NCI-H1436 (cell line): Measurements from ENCODE around the gene KIF5A.
A peak's percentile ranks its signal among the peaks of the same experiment; 100 is the strongest.
"Not testable (repeated sequence)": the region's sequence is repeated elsewhere in the genome, so short reads cannot be mapped to it uniquely, and the experiment has no call there.

Experiments used
- DNase-seq: peaks from one replicate; lab custom pipeline; 2025; lab: John Stamatoyannopoulos, UW

The KIF5A gene

DNA sequence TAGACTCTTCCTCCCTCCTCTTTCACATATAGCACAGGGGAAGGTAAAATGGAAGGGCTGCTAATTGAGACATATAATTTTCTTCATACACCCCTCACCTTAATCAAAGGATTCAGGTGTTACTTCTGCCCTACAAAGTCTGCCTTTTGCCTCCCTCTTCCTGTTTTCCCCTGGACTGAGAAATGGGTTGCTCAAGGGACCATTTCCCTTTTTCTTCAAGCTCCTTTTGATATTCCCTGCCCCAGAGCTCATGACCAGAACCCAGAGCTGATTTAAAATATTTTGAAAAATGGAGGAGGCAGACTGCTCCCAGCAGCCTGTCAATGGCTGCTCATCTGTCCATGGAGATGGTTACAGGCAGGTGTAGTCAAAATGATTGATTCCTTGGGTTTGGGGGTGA is 34.8 kb downstream of the KIF5A start:
- DNase-seq, result no peak

DNA sequence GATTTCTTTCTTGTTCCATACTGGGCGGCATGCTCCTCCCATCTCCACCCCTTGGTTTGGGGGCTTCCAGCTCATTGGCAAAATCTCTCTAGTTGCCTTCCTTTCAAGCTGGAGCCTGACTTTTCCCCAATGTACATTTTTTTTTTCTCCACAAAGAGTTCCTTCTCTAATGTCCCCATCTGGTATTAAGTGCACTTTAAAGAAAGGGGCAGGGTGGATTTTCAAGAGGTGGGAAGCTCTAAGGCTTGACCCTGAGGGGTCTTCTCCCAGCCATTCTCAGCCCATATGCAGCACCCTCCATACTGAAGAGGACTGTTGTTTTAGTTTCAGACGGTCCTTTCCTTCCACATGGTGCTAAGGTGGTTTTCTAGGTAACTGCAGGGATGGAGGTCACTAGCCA is 35.3 kb downstream of the KIF5A start:
- no peak for DNase-seq

DNA sequence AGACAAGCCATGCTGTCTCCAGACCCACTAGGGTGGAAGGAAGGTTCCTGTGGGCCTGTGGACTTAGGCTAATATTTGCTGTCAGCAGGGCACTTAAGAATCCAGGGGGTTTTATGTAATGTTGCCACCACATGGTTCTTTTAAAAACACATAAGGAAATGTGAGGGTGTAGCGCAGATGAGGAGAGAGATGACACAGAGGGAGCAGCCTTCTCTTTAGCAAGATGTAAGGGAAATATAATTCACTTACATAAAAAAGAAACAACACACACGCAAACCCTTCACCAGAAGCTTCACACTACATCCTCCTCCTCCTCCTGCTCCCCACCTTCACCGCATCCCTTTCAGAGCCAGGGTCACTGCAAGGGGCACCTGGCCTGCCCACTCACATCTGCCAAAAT is 36.3 kb downstream of the KIF5A start:
- DNase-seq, result no peak

DNA sequence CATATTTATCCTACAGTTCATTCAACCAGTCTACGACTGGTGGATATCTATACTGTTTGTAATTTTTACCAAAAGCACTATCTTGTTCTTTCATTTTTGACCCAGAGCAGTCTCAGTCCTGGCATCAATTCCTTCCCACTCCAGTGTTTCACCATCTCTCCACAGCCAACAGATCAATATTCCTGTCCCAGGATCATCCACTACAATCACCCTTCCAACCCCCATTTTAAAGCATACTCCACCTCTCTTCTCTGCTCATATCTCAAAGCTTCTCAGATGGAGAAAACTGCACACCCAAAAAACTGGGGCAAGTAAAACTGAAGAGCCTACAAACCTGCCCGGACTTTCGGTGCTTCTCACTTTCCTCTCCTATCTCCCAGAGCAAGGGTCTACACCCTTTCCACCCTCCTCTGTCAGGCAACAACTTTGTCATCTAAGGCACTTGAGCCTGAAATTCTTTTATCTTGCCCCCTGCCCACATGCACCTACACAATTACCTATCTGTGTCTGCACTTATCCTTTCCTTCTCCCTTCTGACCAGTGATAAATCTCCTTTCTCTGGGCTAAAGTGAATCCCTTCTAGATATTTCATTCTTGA is 37.1 kb downstream of the KIF5A start:
- DNase-seq, result no peak

DNA sequence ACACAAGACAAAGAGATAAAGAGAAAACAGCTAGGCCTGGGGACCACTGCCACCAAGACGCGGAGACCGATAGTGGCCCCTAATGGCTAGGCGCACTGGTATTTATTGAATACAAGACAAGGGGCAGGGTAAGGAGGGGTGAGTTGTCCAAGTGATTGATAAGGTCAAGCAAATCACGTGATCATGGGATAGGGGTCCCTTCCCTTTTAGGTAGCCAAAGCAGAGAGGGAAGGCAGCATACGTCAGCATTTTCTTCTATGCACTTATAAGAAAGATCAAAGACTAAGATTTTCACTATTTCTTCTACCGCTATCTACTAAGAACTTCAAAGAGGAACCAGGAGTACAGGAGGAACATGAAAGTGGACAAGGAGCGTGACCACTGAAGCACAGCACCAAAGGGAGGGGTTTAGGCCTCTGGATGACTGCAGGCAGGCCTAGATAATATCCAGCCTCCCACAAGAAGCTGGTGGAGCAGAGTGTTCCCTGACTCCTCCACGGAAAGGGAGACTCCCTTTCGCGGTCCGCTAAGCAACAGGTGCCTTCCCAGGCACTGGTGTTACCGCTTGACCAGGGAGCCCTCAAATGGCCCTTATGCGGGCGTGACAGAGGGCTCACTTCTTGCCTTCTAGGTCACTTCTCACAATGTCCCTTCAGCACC is 39.2 kb downstream of the KIF5A start:
- not testable (repeated sequence) for DNase-seq

DNA sequence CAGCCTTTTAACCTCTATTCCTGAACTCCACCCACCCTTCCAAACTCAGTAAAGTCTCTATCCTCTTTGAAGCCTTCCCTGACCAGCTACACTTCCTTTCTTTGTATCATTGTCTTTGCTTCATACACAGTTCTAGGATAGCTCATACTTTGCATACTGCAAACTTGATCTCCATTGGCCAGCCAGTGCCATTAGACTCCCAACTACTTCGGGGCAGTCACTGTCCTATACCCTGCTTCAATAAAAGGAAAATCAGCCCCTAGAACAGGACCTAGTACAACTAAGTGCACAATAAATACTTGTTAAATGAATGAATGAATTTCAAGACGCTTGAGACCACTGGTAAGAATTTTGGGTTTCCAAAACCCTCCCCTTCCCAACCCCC is 40.6 kb downstream of the KIF5A start:
- no peak for DNase-seq

DNA sequence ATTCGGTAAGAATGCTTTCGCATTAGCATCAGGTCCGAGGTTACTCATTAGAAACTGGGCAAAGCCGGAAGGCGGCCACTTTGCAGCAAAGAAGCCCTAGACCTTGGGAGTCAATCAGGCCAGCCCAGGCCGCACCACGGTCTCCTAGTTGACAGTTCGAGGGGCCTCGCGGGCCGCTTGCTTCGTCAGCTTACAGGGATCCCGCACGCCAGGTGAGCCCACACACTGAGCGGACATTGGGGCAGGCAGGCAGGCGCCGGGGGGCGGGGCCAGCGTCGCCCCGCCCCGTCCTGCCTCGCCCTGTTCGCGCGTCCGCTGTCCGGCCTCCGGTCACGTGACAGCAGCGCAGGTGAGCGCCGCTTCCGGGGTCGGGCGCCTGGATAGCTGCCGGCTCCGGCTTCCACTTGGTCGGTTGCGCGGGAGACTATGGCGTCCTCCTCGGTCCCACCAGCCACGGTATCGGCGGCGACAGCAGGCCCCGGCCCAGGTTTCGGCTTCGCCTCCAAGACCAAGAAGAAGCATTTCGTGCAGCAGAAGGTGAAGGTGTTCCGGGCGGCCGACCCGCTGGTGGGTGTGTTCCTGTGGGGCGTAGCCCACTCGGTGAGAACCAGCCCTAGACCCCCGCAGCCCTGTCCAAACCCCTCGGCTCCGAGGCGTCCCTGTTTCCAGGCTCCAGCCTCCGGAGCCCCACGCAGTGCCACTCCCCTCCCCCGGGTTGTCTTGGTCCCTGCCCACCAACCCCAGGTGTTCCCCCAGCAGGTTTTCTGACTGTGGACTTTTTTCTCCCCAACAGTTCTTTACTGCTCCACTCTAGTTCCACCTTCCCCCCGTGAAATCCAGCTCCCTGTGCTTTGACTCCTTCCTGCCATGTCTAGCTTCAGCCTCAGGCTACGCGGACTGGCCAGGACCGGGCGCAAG is 41.3 kb downstream of the KIF5A start, which contains the start of gene PIP4K2C:
PIP4K2C (plus strand) TSS at position 329 of the 918 bp plus-strand sequence; CDS start at position 427, 98 bp downstream.
- peak; percentile 81 for DNase-seq

- no peak for DNase-seq
Measured at GRCh38 chr12:57591782-57592325, 42.0 kb downstream of the KIF5A start.

DNA sequence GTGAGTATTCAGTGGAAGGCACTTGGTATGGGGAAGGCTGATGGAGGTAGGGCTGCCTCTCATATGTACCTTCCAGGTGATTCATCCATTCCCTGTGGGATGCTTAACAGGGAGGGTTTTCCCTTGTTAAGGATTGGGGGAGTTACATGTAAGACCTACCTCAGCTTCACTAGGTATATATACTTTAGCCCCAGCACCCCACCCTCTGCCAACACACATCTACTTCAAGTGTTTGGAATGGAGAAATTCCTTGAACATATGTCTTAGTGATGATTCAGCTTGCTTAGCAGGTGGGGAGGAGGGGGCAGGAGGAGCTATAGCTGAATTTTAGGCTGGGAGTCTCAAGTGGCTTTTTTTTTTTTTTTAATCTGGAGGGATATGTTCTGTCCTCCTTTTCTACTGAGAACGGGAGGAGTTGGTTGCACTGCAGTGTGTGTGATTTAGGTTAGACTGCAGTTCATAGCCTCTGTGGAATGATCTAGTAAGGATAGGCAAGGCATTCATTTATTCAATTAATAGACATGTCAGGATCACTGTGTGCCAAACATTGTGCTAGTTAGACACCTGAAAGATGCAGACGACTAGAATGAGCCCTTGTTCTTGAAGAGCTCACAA is 42.8 kb downstream of the KIF5A start:
- DNase-seq, result no peak

GRCh38 chr12:57593187-57593586 is 43.3 kb downstream of the KIF5A start:
- no peak for DNase-seq

GRCh38 chr12:57600395-57600794 is 50.6 kb downstream of the KIF5A start:
- DNase-seq, result no peak

DNA sequence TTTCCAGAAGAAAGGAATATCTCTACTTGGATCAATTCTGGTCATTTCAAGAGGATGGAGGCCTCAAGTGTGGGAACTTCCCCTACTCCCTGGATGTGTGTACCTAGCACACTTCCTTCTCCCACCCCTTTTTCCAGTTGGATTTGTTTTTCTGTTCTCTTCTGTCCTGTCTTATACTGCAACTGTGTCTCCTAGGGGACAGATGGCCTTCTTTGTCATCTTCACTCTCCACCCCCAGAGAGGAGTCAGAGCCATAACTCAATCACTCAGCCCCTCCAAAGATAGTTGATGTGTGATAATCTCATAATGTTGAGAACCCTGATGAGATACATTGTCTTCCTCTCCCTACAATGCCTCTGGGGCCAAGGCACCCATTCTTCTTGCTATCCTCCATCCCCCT is 52.7 kb downstream of the KIF5A start:
- no peak for DNase-seq

GRCh38 chr12:57603324-57603723 is 53.5 kb downstream of the KIF5A start:
- no peak for DNase-seq

GRCh38 chr12:57603815-57604453 is 54.1 kb downstream of the KIF5A start:
- DNase-seq, result no peak

- peak; percentile 73 for DNase-seq
Measured at GRCh38 chr12:57604454-57604991, 54.7 kb downstream of the KIF5A start, which contains the start of gene DTX3. Gene DTX3, plus strand, starts transcription at chr12:57604824. Its CDS starts 1,694 bp downstream, at chr12:57606518.

GRCh38 chr12:57604992-57605810 is 55.4 kb downstream of the KIF5A start:
- DNase-seq, result no peak

- DNase-seq, result no peak
Measured at GRCh38 chr12:57605811-57606311, 56.0 kb downstream of the KIF5A start.

DNA sequence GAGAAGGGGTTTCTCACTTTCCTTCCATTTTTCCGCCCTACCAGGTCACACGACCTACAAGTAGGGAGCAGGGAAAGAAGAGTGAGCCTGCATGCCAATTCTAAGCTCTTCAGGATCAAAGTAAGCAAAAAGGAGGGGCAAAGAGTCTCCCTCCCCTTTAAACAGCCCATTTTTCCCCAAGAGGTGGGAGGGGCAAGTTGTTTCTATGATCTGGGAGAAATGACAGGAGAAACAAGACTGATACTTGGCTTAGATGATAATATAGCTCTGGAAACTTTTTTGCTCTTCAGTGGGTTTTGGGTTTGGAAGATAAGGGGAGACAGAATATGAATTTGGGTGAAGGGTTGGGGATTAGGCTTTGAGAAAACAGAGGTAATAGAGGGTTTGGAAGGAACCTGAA is 56.6 kb downstream of the KIF5A start:
- DNase-seq, result no peak

DNA sequence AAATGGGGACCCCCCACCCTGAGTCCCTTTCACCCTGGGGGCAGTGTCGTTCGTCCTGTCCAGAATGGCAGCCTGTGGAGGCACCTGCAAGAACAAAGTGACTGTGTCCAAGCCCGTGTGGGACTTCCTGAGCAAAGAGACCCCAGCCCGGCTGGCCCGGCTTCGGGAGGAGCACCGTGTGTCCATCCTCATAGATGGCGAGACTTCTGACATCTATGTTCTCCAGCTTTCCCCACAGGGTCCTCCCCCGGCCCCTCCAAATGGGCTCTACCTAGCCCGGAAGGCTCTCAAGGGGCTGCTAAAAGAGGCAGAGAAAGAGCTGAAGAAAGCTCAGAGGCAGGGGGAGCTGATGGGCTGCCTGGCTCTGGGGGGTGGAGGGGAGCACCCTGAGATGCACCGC is 57.0 kb downstream of the KIF5A start:
- DNase-seq, result no peak
